GM19324 (cell line): ENCODE results near the gene DERA.
"Not testable (repeated sequence)": the region's sequence is repeated elsewhere in the genome, so short reads cannot be mapped to it uniquely, and the experiment has no call there.

Experiments used
- ATAC-seq: cut with Tn5 transposase; IDR thresholded peaks from one replicate; pipeline ENCODE4 v1.9.1; 2021; ENCODE audit warnings: mild to moderate bottlenecking, moderate library complexity; ENCODE audit not compliant: unreplicated experiment, low FRiP score

The DERA gene

DNA sequence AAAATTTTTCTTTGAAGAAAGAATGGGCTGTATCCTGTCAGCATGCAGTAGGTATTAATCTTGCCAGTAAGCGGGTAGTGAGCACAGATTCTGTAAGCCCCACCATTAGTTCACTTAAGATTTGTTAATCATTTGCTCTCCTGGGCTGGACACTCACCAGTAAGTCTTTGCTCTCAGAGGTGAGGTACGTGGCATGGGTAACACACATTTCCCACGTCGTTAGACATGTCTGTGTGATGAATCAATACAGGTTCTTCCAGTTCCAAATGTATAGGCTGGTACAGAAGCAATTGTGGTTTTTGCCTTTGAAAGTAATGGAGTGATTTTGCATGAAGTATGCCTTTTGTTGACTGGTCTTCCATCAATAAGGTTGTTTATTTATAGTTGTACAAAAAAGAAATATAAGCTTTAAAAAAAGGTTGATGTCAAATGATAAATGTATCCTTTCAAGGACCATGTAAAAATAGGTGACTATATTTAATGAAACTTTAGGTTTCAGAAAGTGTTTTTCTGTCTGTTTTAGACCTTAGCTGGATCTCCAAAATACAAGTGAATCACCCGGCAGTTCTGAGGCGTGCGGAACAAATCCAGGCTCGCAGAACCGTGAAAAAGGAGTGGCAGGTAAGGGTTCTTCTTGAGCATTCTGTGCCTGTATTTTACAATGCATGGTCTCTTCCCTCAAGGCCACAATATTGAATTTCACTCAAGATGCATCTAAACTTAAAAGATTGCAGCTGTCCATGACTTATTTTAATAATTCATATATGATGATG lies 45.5 kb downstream of the DERA start:
- ATAC-seq = no peak

GRCh38 chr12:15962760-15963159 lies 51.6 kb downstream of the DERA start:
- ATAC-seq = no peak

- ATAC-seq = no peak
Observed at GRCh38 chr12:15963271-15963670, 52.1 kb downstream of the DERA start.

DNA sequence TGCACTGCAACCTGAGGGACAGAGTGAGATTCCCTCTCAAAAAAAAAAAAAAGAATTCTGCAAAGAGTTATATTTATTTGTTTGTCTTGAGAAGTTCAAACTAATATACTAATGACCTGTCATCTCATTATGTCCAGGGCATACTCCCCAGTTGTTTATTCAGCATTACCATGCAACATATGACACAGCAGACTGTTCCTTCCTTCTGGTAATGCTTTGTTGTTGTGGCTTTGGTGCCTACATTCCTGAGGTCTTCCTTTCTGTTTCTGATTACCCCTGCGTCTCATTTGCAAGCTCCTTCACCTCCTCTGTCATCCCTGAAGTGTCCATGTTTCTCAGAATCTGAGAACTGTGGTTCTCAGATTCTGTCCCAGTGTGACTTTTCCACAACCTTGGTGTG lies 55.3 kb downstream of the DERA start:
- ATAC-seq = no peak

- ATAC-seq = not testable (repeated sequence)
Observed at GRCh38 chr12:15967053-15967452, 55.9 kb downstream of the DERA start.

DNA sequence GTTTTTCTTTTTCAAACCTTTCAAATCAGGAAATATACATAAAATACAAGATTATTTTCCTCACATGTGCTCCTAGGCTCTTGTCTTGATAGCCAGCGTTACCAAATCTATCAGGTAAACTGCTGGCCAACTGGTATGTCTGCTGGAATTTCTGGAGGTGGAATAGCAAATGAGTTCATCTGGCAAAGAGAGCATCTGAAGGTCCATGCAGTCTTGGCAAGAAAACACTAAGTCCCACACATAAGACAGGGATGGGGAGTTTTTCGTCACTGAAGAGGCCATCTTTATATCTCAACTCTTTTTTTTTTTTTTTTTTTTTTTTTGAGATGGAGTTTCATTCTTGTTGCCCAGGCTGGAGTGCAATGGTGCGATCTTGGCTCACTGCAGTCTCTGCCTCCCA lies 60.1 kb downstream of the DERA start:
- ATAC-seq = no peak

GRCh38 chr12:15972894-15973293 lies 61.8 kb downstream of the DERA start:
- ATAC-seq = no peak

DNA sequence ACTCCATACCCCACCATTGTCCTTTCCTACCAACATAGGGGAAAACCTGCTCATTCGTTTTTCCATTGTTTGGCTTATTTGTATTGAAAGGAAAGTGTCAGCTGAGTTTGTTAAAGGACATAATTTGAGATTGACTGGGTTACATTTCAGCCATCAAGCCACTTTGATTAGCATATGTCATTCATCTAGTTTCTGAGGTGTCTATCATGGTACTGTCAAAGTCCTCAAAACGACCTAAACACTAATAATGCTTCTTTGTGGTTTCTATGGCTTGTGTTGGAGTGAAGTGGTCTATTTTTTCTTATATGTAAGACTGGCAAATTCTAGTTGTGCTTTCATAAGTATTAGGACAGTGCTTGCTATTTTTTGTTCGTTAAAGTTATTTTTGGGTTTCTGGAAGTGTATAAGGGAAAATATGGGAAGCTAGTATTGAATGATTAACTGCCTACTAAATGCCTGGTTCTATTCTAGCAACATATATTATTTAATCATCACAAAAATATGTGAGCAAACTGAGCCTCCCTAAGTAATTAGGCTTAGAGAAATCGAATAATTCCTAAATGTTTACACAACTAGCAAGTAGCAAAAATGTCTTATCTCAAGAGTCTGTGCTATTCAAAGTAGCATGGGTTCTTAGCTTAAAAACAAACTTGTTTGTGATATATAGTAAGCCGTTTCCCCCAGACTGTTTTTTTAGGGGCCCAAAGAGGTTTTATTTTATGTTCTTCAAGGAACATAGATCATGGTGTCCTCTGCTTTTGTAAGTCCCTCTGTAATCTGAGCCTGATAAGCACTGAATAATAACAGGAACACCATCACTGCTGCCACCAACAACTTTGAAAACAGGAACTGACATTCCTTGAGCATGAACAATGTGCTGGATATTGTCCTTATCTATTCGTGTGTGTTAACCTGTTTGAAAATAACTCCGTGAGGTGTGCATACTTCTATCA lies 67.1 kb downstream of the DERA start:
- ATAC-seq = no peak

DNA sequence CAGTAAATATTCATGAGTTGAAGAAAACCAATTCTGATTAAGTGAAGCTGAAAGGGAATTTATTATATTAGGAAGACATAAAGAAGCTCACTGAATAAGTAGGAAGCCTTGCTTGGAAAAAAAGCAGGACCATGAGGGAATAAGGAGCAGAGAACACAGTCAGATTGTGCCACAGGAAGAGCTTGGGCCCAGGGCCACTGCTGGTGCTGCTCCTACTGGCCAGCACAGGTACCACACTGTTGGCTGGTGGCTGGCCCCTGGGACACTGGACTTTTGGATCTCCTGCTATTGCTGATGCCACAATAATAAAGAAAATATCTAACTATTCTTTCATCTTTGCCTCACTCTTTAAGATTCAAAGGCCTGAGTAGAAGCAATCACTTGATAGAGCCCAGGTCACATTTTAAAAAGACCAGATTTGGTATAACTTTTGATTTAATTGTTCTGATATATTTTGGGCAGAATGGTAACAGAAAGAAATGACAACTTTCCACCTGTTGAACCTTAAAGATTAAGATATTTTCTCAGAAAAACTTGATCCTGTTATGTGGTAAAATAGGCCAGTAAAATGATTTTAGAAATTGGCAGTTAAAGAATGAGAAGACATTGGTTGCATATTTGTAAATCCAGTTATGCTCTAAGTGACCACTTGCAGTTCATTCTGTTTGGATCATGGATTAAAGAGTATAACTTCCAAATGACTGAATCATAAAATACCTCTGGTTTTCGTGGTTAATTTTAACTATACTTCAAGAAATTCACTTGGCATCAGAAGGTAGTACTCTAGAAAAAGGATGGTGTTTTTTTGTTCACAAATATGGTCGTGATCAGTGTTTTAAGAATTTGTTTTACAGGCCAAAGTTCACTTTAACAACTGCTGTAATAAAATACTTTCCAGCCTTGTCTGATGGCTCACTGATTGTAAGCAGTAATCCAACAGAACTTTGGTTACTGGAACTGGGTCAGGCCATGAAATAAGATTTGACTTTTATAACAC lies 68.3 kb downstream of the DERA start:
- ATAC-seq = no peak

DNA sequence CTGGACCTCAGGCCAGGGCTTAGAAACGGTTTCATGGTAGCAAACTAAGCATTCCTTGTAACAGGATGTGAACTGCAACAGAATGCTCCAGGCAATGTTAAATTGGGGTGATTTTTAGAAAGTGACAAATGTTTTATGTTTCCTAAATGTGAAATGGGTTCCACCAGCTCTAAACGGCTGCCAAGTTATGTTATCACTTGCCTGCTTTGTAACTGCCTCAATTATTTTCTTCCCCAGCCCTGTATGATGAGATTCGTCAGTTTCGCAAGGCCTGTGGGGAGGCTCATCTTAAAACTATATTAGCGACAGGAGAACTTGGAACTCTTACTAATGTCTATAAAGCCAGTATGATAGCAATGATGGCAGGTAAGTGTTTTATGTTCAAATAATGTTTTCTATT lies 70.9 kb downstream of the DERA start:
- ATAC-seq = no peak

GRCh38 chr12:15982471-15982870 lies 71.3 kb downstream of the DERA start:
- no peak for ATAC-seq

- no peak for ATAC-seq
Observed at GRCh38 chr12:15982921-15983320, 71.8 kb downstream of the DERA start.

GRCh38 chr12:15984097-15984800 lies 73.1 kb downstream of the DERA start:
- no peak for ATAC-seq

DNA sequence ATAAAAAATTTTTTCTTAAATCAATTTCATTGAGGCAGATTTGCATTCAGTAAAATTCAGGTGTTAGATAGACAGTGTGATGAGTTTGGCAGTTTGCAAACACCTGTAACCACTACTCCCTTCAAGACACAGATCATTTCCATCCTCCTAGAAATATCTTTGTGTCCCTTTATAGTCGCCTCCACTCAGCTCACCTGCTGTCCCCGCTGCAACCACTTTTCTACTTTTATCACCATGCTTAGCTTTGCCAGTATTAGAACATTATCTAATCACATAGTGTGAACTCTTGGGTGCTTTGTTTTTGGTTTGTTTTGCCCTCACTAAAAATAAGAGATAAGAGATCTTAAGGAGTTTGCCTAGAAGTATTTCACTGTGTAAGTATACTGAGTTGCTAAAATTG lies 73.8 kb downstream of the DERA start:
- ATAC-seq = no peak

DNA sequence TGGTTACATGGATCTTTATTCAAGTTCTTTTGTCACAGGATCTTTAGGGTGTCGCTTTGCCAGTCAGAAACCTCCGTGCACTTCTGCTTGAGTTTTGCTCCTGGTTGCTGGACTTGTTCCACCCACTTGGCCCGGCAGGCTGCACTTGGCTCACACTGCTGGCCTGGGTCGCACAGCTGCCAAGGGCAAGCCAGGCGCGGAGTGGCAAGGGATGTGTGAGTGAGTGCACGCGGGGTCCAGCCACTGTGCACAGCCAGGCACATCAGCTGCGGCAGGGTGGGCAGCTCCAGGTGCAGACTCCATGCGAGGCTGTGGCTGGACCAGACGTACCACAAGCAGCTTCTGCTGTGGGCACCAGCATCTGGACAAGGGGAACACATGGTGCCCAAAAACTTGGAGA lies 76.6 kb downstream of the DERA start:
- ATAC-seq = no peak

DNA sequence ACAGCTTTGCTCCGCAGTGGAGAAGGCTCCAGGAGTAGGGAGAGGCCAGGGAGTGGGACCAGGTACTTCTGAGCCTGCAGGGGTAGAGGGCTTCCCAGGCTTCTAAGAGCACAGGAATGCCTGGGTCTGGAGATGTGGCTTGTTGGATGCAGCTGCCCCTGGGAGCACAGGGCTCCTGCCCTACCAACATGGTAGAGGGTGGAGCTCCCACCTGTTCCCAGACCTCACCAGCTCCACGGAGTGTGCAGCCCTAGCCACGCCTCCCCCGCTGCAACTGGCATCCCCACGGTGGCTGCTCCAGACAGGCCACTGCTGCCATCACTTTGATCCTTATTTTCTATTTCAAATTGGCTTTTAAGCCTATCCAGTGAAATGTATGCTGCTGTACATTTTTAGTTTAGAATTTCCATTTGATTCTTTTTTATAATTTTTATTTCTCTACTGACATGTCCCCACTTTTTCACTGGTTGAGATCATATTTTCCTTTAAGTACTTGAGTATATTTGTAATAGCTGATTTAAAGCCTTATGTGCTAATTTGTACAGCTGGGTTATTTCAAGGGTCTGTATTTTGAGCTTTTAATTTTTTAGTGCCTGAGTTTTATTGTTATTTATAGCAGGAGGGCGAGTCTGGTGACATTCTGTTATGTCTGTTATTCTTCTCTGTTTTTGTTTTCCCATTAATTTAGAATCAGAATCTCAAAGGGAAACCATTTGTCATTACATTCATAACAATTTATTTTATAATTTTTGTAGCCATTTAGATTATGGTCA lies 78.0 kb downstream of the DERA start:
- no peak for ATAC-seq

- ATAC-seq = no peak
Observed at GRCh38 chr12:15995801-15996200, 84.7 kb downstream of the DERA start.

DNA sequence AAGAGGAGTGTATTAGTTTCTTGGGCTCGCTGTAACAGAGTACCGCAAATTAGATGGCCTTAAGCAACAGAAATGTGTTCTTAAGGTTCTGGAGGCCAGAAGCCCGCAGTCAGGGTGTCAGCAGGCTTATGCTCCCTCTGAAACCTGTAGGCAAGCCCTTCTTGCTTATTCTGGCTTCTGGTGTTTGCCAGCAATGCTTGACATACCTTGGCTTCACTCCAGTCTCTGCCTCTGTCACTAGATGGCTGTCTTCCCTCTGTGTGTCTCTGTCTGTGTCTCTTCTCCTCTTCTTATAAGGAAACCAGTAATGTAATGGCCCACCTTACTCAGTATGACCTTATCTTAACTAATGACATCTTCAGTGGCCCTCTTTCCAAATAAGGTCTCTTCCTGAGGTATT lies 85.1 kb downstream of the DERA start:
- ATAC-seq = no peak

- no peak for ATAC-seq
Observed at GRCh38 chr12:15996948-15997347, 85.8 kb downstream of the DERA start.
